CD4-positive, alpha-beta T cell treated with Interleukin-6 at 100 ng/mL for 8 hours (primary cell): ENCODE data around the gene FOXR1.

ENCODE experiments used
- DNase-seq: peaks from one replicate; pipeline ENCODE4 v3.0.0-alpha.2; 2020; ENCODE audit warnings: mixed read lengths, low spot score

The FOXR1 gene

GRCh38 chr11:119026970-119027369, 55.4 kb downstream of the FOXR1 start:
- DNase-seq = no peak

DNA sequence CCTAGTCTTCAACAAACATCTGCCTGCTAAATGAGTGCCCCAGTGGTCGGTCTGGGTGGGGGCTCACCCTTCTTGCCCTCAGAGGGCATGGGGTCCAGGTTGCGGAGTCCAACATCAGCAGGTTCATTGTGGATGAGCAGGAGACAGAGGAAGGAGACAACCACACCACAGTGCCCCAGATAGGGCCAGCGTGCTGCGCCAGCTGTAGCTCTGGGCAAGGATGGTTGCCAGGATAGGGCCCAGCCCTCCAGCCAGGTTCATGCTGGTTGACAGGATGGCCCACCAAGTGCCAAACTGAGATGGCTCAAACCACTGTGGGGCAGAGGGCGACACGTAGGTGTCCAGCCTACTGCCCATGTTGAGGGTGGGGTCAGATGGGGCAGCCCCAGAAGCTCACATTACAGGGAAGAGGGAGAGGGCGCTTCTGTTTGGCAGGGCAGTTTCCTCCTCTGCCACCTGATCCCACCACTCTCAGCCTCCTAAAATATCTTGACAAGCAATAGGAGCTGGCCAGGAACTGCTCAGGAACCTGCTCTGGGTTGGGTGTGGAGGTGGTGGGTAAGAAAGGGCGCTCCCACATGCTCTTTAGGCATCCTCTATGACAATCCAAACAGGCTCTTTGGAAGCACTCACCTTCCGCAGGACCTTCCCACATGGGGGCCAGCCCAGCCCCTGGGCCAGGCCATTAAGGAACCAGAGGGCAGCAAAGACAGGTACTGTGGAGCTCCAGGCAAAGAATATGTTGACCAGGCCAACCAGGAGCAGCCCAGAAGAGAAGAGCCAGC, 56.2 kb downstream of the FOXR1 start:
- no peak for DNase-seq

GRCh38 chr11:119028346-119029068, 56.9 kb downstream of the FOXR1 start:
- DNase-seq = no peak

DNA sequence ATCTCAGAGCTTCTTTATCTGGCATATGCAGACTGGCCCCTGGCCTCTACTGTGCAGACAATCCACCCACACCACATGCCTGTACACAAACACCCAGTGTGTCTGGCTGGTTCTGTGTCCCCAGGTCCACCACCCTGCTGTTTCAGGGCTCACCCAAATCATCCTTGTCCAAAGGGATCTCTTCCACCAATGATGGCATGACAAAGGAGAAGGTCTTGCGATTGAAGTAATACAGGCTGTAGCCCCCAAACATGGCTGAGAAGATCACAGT, 57.4 kb downstream of the FOXR1 start:
- DNase-seq = no peak

- no peak for DNase-seq
Observed at GRCh38 chr11:119029340-119030028, 57.9 kb downstream of the FOXR1 start.

GRCh38 chr11:119030029-119030328, 58.4 kb downstream of the FOXR1 start:
- DNase-seq = no peak

GRCh38 chr11:119030329-119031047, 58.9 kb downstream of the FOXR1 start, which contains the start of gene SLC37A4:
TSS of gene SLC37A4 (minus strand) at chr11:119030877.
- peak; percentile 99 for DNase-seq
